GM12865 (cell line): ENCODE data around the gene NAT8L.

Experiments
- DNase-seq: peaks from one replicate; pipeline ENCODE4 v3.0.0; 2010; ENCODE audit warnings: low read depth
- H3K4me3 ChIP-seq: 2 replicates; pipeline ENCODE4 v1.5.1; 2011; ENCODE audit warnings: mild to moderate bottlenecking, low read depth, low read length, control low read depth
- TF ChIP-seq, protein P1 (sequence below): IDR thresholded peaks from 2 replicates; pipeline ENCODE4 v1.5.1; 2011; ENCODE audit warnings: low read length, control low read depth, low read depth, inconsistent platforms; ENCODE audit not compliant: insufficient read depth; ENCODE audit errors: missing control alignments

NAT8L gene

DNA sequence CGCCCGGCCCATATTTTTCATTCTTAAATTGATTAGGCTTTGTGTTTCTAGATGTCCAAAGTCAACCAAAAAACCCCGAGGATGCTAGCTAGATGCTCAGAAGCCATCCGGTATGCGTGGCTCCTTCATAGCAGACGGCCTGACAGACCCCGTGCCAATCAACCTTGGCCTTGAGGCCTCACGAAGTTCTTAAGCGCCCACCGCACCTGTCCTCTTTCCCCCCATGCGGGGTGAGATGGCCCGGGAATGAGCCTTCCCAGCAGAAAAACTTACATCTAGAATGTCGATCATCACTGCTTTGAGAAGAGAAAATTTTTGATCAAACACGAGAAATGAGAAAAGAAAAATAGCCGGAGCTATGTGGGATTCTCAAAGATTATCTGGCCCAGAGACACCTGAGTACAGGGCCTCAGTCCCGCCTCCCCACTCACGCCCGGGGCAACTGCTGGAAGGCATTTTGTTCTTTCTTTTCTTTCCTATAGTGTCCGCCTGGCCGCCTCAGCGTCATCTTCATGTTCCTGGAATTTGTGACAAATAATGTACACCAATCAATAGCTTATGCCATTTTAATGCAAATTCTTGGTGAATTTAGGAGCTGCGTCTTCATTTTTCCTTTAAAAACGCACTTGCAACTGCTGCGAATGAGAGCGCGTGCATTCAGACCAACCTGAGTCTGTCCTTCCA, 1.6 kb upstream of the NAT8L start:
- TF ChIP-seq, protein P1, sequence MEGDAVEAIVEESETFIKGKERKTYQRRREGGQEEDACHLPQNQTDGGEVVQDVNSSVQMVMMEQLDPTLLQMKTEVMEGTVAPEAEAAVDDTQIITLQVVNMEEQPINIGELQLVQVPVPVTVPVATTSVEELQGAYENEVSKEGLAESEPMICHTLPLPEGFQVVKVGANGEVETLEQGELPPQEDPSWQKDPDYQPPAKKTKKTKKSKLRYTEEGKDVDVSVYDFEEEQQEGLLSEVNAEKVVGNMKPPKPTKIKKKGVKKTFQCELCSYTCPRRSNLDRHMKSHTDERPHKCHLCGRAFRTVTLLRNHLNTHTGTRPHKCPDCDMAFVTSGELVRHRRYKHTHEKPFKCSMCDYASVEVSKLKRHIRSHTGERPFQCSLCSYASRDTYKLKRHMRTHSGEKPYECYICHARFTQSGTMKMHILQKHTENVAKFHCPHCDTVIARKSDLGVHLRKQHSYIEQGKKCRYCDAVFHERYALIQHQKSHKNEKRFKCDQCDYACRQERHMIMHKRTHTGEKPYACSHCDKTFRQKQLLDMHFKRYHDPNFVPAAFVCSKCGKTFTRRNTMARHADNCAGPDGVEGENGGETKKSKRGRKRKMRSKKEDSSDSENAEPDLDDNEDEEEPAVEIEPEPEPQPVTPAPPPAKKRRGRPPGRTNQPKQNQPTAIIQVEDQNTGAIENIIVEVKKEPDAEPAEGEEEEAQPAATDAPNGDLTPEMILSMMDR, result no peak
- H3K4me3 ChIP-seq, result no peak overlapping the region
- no peak for DNase-seq

DNA sequence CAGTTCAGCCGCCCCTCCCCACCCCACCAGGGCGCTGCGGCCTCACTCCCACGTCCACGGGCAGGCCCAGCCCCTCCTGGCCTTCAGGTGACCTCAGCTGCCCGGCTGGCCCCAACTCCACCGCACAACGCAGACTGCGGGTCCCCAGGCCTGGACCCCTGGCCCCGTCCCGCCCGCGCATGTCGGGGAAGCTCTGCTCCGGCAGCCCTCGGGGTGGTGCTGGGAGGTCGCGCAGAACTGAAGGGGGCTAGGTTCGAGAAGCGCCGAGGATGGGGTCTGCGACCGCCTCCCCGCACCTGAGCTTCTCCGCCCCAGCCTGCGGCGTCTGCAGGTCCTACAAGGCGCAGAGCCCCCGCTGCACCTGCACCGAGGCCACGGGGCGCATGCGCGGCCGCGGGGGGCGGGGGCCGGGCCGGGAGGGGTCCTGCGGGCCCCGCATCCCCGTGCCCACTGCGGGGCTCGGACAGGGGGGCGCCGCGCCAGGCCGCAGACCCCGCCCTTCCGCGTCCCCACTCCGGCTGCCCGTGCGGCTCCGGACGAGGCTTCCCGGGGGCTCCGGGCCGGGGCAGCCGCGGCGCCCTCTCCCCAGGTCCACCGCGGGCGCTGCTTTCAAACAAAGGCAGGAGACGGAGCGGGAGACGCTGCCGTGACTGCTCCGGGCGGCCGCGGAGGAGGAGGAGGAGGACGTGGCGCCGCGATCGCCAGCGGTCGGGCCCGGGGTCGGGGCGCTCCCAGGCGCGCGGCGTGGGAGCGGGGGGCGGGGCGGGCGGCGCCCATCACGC, 672 bp upstream of the NAT8L start:
- TF ChIP-seq, protein P1, result no peak
- no peak for DNase-seq
- H3K4me3 ChIP-seq, result no peak overlapping the region

DNA sequence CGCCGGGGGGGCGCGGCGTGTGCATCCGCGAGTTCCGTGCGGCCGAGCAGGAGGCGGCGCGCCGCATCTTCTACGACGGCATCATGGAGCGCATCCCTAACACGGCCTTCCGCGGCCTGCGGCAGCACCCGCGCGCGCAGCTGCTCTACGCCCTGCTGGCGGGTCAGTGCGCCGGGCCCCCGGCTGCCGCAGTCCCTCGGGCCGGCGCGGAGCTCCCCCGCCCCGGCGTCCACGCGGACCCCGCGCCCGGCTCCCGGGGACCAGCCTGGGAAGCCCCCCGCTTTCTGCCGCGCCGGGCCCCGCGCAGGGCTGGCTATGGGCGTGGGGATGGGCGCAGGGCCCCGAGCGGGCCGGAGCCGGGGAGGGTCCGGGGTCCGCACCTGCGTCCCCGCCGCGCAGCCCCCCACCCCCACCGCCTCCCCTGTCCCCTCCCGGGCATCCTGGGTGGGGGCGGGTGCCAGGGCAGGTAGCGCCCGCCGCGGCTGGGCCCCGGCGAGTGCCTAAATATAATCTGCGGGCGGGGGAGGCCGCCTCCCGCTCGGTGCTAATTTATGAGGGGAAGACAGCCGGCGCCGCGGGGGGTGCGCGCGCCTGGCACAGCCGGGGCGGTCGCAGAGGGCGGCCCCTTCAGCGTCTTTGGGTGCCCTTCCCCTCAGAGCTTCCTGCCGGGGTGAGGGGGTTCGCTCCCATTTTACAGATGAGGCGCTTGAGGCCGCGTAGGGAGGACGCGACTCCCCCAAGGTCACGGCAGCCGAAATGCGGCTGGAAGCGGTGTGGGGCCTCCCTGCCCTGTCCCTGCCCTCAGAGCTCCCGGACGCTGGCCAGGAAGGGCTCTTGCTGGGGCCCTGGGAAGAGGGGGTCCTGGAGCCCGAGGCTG, 837 bp downstream of the NAT8L start:
- TF ChIP-seq, protein P1, result no peak
- no peak for DNase-seq
- H3K4me3 ChIP-seq, result no peak overlapping the region

DNA sequence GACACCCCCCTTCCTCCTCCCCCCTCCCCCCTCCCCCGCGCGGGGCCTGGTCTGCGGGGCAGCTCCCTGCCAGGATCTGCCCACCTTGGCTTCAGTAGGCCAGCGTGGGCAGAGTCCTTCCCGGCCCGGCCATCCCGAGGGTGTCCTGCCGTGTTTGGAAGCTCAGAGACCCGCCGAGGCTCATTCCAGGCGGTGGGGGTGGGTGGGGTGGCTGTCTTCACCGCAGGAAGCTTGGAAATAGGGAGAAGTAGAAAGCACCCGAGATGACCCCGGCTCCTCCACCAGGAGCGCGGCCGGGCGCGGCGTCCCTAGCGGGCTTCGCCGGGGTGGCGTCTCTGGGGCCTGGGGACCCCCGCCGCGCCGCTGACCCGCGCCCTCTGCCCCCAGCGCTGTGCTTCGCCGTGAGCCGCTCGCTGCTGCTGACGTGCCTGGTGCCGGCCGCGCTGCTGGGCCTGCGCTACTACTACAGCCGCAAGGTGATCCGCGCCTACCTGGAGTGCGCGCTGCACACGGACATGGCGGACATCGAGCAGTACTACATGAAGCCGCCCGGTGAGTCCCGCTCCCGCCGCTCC, 1.6 kb downstream of the NAT8L start:
- no peak overlapping the region for H3K4me3 ChIP-seq
- DNase-seq, result no peak
- TF ChIP-seq, protein P1, result no peak

DNA sequence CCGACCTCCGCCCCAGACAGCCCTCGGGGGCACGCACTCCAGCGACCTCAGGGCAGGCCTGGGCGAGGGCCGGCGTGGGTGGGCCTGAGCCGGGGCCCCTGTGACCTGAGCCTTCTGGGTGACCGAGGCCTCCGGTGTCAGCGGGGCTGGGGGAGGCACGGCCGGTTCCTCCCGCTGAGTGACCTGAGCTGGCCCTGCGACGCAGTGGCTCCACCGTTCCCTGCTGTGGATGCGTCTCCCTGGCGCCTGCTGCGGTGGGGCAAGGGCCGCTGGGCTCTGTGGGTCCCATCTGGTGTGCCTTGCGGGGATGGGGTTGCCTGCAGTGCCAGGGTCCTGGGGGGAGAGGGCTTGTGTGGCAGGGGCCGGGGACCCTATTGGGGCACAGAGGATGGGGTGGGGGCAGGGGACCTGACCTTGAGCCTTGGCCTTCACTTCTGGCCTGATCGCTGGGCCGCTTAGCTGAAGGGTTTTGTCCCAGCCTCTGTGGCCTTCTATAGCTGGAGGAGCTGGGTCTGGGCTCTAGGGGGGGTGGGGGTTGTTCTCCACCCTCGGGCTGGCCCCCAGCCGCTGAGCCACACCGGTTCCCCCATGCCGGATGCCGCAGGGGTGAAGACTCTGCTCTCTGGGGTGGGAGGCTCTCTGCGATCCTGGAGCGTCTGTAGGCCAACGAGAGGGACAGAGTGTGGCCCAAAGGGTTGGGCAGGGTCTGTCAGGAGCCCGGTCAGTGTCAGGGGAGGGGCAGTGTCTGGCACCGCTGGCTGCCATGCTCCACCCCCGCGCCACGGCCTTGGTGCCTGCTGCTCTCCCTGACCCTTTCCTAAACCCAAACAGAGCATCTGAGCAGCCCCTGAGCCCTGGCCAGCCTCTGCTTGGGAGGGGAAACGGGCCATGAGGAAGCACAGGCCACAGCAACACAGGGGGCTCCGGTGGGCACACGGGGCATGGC, 2.3 kb downstream of the NAT8L start:
- no peak overlapping the region for H3K4me3 ChIP-seq
- TF ChIP-seq, protein P1, result no peak

More for the DNA sequence above, 2.3 kb downstream of the NAT8L start:
- DNase-seq, result no peak
